MM.1S (cell line): Measurements from ENCODE around the gene EIF3L.

Experiments
- DNase-seq: peaks from one replicate; pipeline ENCODE4 v3.0.0-alpha.2; 2015
- H2AFZ ChIP-seq: fragments of 300-600 bp; sonication (generic); 2 replicates; pipeline ENCODE4 v1.6.0; 2016; ENCODE audit warnings: antibody characterized with exemption, low read length
- H3F3A ChIP-seq: fragments of 300-600 bp; sonication (generic); 2 replicates; pipeline ENCODE4 v1.6.1; 2016; ENCODE audit warnings: mild to moderate bottlenecking, antibody characterized with exemption, low read length, moderate library complexity, mixed read lengths; ENCODE audit not compliant: insufficient read depth
- H3K27ac ChIP-seq: fragments of 300-600 bp; sonication (generic); 2 replicates; pipeline ENCODE4 v1.5.1; 2016; ENCODE audit warnings: mild to moderate bottlenecking, low read length
- H3K27me3 ChIP-seq: fragments of 300-600 bp; sonication (generic); replicated peaks from 2 replicates; pipeline ENCODE4 v1.6.0; 2016; ENCODE audit warnings: low read length; ENCODE audit not compliant: insufficient read depth
- H3K36me3 ChIP-seq: fragments of 300-600 bp; sonication (generic); replicated peaks from 2 replicates; pipeline ENCODE4 v1.6.1; 2016; ENCODE audit warnings: mild to moderate bottlenecking, low read length, mixed read lengths; ENCODE audit not compliant: insufficient read depth
- H3K4me1 ChIP-seq: fragments of 300-600 bp; sonication (generic); 2 replicates; pipeline ENCODE4 v1.6.1; 2016; ENCODE audit warnings: low read length, mixed read lengths
- H3K4me2 ChIP-seq: fragments of 300-600 bp; sonication (generic); 2 replicates; pipeline ENCODE4 v1.6.0; 2016; ENCODE audit warnings: low read depth, low read length
- H3K4me3 ChIP-seq: fragments of 300-600 bp; sonication (generic); 2 replicates; pipeline ENCODE4 v1.5.1; 2016; ENCODE audit warnings: low read length, mixed read lengths
- H3K79me2 ChIP-seq: fragments of 300-600 bp; sonication (generic); 2 replicates; pipeline ENCODE4 v1.6.1; 2016; ENCODE audit warnings: mixed run types, low read length, mixed read lengths
- H3K9ac ChIP-seq: fragments of 300-600 bp; sonication (generic); 2 replicates; pipeline ENCODE4 v1.6.1; 2016; ENCODE audit warnings: low read length, mixed read lengths
- H3K9me2 ChIP-seq: fragments of 300-600 bp; sonication (generic); replicated peaks from 2 replicates; pipeline ENCODE4 v1.6.1; 2016; ENCODE audit warnings: mild to moderate bottlenecking, low read length, mixed read lengths; ENCODE audit not compliant: insufficient read depth
- H3K9me3 ChIP-seq: fragments of 300-600 bp; sonication (generic); replicated peaks from 2 replicates; pipeline ENCODE4 v1.6.1; 2016; ENCODE audit warnings: mild to moderate bottlenecking, low read length, mixed read lengths; ENCODE audit not compliant: insufficient read depth
- H4K20me1 ChIP-seq: fragments of 300-600 bp; sonication (generic); 2 replicates; pipeline ENCODE4 v1.6.1; 2016; ENCODE audit warnings: mild to moderate bottlenecking, low read length, moderate library complexity, mixed read lengths; ENCODE audit not compliant: insufficient read depth
- EZH2 ChIP-seq: fragments of 300-600 bp; sonication (generic); optimal IDR thresholded peaks from 2 replicates; pipeline ENCODE3; 2017; ENCODE audit warnings: low read depth, mild to moderate bottlenecking, antibody characterized with exemption, low read length, mixed read lengths
- EZH2phosphoT487 ChIP-seq: fragments of 300-600 bp; sonication (generic); IDR thresholded peaks from 2 replicates; pipeline ENCODE4 v1.6.1; 2018; ENCODE audit warnings: antibody characterized with exemption, low read length
- TF ChIP-seq, protein P1 (sequence below): fragments of 300-600 bp; sonication (generic); IDR thresholded peaks from 2 replicates; pipeline ENCODE4 v1.5.1; 2016; ENCODE audit warnings: antibody characterized with exemption, low read length, mixed read lengths

The EIF3L gene

DNA sequence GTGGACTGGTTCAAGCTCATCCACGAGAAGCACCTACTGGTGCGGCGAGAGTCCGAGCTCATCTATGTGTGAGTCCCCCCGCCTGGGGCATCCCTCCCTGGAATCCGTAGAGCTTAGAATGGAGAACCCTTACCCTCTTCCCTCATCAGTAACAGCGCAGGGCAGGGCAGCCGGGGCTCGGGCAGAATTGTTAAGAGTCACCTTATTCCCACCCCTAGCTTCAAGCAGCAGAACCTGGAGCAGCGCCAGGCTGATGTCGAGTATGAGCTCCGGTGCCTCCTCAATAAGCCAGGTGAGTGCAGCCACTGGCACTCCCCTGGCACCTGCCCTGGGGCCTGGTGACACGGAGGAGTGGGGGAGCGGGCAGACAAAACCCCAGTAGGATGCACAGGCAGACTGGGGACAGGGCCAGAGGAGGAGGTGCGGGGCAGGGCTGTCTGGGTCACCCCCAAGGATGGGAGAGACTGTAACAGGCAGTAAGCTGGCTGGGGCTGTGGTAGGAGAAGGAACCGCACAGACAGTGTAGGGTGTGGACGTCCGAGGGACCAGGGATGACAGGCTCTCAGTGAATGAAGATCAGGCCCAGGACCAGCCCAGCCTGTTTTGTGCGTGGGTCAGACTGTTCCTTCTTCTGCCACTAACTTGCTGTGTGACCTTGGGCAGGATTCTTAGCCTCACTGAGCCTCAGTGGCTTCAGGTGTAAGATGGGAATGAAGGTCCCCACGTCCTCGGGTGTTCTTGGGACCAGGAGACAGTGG is 83.8 kb downstream of the EIF3L start:
- no peaks in the 10 kb centered on the region for H3K9me2 ChIP-seq
- H2AFZ ChIP-seq, result no peak overlapping the region
- peaks cover 3% of the 10 kb centered on the region; the same call in 1 of the 2 replicates for H3F3A ChIP-seq
- H3K36me3 ChIP-seq, result no peaks in the 10 kb centered on the region
- H3K9ac ChIP-seq, result no peak overlapping the region
- H3K4me2 ChIP-seq, result no peak overlapping the region
- DNase-seq, result no peak
- no peak overlapping the region for H3K27ac ChIP-seq
- no peaks in the 10 kb centered on the region for H3K27me3 ChIP-seq
- H3K9me3 ChIP-seq, result no peaks in the 10 kb centered on the region
- H3K4me1 ChIP-seq, result peaks cover 6% of the 10 kb centered on the region
- H3K79me2 ChIP-seq, result no peaks in the 10 kb centered on the region
- no peak overlapping the region for H3K4me3 ChIP-seq
- no peak for TF ChIP-seq EZH2
- TF ChIP-seq, protein P1, sequence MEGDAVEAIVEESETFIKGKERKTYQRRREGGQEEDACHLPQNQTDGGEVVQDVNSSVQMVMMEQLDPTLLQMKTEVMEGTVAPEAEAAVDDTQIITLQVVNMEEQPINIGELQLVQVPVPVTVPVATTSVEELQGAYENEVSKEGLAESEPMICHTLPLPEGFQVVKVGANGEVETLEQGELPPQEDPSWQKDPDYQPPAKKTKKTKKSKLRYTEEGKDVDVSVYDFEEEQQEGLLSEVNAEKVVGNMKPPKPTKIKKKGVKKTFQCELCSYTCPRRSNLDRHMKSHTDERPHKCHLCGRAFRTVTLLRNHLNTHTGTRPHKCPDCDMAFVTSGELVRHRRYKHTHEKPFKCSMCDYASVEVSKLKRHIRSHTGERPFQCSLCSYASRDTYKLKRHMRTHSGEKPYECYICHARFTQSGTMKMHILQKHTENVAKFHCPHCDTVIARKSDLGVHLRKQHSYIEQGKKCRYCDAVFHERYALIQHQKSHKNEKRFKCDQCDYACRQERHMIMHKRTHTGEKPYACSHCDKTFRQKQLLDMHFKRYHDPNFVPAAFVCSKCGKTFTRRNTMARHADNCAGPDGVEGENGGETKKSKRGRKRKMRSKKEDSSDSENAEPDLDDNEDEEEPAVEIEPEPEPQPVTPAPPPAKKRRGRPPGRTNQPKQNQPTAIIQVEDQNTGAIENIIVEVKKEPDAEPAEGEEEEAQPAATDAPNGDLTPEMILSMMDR, result no peak
- H4K20me1 ChIP-seq, result no peaks in the 10 kb centered on the region

GRCh38 chr22:37933711-37934376 is 84.6 kb downstream of the EIF3L start:
- Histone ChIP-seq H3K9ac (no peak overlapping the region; the same call in 1 of the 2 replicates), H2AFZ (0 out of 2 replicates have a peak overlapping the region, but pooled peaks have one; percentile 39), H3K4me3 (no peak overlapping the region)

More at GRCh38 chr22:37933711-37934376, 84.6 kb downstream of the EIF3L start:
- TF ChIP-seq, protein P1, result peak; percentile 98
- TF ChIP-seq EZH2phosphoT487 (no peak), EZH2 (no peak)
- H3K79me2 ChIP-seq, result no peaks in the 10 kb centered on the region
- peak overlapping the region; percentile 44 for H3K4me2 ChIP-seq
- no peaks in the 10 kb centered on the region for H3K36me3 ChIP-seq
- H3K4me1 ChIP-seq, result peaks cover 6% of the 10 kb centered on the region
- no peaks in the 10 kb centered on the region for H3K9me2 ChIP-seq
- peak; percentile 81 for DNase-seq
- H3K9me3 ChIP-seq, result no peaks in the 10 kb centered on the region
- H3F3A ChIP-seq, result peaks cover 3% of the 10 kb centered on the region; the same call in 1 of the 2 replicates
- H4K20me1 ChIP-seq, result no peaks in the 10 kb centered on the region
- no peak overlapping the region for H3K27ac ChIP-seq
- H3K27me3 ChIP-seq, result no peaks in the 10 kb centered on the region
